Right ventricle myocardium superior (tissue), 1 donor: ENCODE data around the gene HOXA3. TPM values are rescaled to one million over a fixed set of nuclear protein-coding genes. Genes with fewer than 3 reads are reported as not detected.

Source experiments
- ATAC-seq: fragments of 200-7000 bp; cut with Tn5 transposase; one replicate; pipeline ENCODE4 v1.9.1; 2020; ENCODE audit warnings: mild to moderate bottlenecking; ENCODE audit not compliant: poor library complexity
- DNase-seq: peaks from one replicate; pipeline ENCODE4 v3.0.0-alpha.2; 2020
- intact Hi-C: fragments of 100-400 bp; cut with DNase I; formaldehyde crosslinking; loops from one replicate; pipeline ENCODE4 v1.11.2; 2022
- total RNA-seq: library from RNA; stranded (reverse); fragmentation: NEBNext Ultra II Directional; extraction: Animal tissue kit (Norgen Biotek cat#: 25700); gene quantifications from one replicate; pipeline ENCODE4 v1.2.1, GENCODE V29; 2021
- donor health status: DM: no; HTN: yes; CAD: no; lungs with severe emphysema.

The HOXA3 gene
- total RNA-seq, 1 donor from 2014 or later: 0.35 TPM

DNA sequence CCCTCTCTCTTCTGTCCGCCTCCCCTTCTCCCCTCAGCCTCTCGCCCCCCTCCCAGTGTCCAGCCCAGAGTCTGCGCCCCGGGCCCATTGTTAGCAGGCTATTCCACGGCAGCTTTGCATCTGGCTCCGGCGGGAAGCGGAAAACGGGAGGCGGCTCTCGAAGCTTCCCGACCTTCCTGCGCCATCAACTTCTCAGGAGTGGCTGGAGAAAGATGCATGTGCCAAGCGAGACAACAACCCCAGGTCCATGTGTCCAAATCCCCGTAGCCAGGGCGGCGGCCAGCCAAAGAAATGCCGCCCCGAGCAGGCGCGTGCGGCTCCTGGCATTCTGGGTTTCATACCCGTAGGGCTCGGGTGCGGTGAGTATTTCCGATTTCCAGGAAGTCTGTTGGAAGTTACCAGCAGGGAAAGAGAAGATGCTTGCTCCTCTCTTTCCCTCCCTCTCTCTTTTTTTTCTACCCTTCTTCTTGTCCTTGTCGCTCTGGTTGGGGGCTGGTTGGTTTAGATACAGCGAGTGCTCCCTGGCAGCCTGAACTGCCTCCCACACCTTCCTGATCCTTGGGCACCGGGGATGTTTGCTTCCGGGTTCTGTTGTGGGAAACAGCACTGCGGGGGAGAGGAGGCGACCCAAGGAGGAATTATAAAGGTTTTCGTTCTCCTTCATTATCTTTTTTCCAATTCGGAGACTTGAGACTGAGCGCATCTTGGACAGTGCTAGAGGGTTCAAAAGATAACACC, 48.7 kb downstream of the HOXA3 start:
- intact Hi-C loops: no loop called here
- ATAC-seq (no peak), DNase-seq (no peak)

DNA sequence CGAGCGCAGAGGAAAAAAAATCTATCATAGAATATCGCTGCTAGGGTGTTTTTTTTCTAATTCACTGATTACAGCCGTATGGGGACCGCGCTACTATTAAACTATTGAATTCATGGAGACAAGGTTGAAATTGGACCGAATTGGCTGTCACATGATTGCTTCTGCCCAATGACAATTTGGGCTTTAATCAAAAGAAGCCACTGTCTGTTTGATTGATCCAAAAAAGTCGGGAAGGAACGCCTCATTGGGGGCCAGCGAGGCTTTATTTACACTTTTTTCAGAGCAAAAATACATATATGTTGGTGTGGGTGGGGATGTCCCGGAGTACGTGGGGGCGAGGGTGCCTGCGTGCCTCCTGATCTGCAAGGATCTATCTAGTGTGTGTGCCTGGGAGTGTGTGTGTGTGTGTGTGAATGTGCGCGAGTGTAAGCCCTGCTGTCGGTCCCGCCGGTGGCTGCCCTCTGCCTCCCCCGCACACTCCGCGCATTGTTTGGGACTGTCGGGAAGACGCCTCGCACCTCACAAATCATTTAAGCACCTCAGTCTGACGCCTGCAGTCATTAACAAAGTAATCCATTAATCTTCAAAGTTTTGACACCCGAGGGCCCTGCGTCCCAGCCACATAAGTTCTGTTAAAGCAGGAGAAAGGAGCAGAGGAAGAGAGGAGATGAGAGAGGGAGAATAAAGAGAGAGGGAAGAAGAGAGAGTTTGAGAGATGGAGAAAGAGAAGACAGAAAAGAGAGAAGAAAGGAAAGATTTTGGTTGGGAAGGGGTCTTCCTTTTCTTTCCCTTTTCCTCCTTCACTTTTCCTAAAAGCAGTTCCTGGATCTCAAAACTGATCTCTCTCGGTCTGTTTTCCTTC, 49.6 kb downstream of the HOXA3 start, which contains the start of gene HOXA2:
Gene HOXA2 (minus strand): TSS at position 103 of the 862 bp plus-strand sequence. CDS start 183 bp downstream, outside the sequence.
- ATAC-seq (no peak), DNase-seq (no peak)
- intact Hi-C loops: no loop called here

DNA sequence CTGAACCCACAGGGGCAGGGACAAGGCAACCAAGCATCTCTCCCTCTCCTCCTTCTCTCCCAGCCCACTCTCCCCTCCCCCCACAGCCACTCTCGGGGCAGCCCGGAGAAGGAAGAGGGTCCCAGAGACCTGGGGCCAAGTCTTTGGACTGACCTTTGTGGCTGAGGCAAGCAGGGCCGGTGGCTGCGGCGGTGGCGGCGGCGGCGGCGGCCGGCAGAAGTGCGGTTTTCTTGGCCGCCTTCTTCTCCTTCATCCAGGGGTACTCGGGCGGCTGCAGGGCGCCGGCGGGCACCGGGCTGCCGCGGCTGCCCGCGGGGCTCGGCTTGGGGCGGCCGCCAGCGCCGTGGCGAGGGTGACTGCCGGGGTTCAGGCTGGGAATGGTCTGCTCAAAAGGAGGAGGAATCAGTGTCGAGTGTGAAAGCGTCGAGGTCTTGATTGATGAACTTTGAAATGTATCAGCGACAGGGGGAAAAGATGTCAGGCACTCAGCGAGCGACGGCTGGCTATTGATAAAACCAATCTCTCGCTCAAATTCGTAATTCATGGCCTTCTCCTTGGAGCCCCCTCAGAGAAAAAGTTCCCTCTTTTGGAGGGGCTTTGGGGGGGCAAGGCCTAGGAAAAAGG, 50.3 kb downstream of the HOXA3 start:
- intact Hi-C loops: no loop called here
- ATAC-seq (no peak), DNase-seq (no peak)

DNA sequence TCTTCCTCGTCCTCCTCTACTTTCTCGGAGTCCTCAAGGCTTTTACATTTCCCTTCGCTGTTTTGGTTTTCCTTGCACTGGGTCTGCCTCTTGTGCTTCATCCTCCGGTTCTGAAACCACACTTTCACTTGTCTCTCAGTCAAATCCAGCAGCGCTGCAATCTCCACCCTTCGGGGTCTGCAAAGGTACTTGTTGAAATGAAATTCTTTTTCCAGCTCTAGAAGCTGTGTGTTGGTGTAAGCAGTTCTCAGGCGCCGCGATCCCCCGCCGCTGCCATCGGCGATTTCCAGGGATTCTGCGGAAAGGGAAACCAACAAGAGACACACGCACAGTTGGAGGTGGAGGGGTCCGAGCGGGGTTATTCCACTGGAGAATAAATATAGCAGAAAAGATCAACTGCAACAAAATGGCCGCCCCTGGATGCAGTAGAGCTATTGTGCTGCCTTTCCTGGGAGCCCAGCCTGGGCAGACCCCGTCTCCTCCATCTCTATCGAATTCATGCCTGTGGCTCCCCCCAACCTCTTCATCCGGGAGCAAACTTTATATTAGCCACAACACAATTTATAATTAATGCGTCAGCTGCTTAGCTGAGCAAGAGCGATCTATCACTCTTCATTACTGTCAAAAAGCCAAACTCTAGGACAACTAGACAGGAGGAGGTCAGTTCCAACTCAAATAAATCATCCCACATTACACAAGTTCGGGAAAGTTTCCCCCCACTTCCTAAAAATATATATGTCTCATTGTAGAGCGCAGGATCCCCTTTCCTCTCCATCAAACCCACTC, 51.0 kb downstream of the HOXA3 start:
- no peak for ATAC-seq
- DNase-seq: no peak
- intact Hi-C loops: no loop called here

DNA sequence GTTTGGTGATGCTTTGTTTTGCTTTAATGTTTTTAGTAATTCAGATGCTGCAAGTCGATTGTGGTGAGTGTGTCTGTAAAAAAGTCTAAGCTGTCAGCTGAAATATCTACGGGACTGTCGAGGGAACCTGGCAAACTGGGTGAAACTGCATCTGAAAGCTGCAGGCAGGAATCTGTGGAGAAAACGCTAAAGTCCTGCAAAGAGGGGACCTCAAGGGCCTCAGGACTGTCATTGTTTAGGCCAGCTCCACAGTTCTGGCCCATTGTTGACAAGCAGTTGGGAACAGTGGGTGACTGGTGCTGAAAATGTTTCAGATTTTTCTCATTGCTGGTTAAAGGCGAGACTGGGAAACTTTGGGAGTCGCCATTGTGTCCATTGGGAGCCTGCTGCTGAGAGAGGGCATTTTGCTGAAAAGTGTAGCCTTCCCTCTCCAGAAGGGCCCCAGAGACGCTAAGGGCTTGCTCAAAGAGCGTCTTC, 51.7 kb downstream of the HOXA3 start:
- no peak for ATAC-seq
- no peak for DNase-seq
- intact Hi-C loops: no loop called here

DNA sequence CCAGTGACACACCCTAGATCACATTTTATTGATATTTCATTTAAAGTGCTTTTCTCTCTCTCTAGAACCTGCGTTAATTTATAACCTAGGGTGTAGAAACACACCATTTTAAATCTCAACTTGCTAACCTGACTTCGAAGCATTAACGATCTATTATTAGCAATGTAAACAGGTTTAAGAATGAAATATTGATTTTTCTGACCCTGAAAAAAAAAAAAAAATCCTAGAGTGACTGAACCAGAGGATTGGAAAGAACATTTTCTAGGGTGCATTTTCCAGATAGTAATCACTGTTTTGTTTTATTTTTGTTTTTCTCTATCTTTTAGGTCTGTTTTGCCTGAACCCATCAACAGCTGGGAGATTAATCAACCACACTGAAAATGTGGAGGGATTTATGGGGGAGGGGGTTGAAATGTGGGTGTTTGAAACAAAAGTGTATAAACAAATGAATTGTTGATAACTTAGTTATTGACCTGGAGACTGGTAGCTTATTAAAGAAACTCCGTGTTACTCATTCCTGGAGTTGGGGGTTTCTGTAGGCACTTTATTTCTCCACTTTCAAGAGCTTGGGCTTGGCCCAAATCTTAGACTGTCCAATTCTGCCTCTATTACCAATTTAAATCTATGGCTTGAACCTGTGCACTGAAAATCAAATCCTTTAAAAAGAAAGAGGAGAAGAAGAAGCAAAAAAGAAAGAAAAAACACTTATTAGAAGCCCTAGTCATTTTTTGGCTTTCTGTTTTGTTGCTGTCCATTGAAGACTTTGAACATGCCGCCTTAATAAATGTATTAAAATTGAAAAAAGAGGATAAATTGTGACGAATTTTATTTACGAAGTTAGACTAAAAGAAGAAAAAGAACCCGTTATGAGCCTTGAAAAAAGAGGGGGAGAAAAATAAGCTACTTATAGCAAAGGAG, 52.7 kb downstream of the HOXA3 start:
- intact Hi-C loops: no loop called here
- no peak for ATAC-seq
- no peak for DNase-seq

DNA sequence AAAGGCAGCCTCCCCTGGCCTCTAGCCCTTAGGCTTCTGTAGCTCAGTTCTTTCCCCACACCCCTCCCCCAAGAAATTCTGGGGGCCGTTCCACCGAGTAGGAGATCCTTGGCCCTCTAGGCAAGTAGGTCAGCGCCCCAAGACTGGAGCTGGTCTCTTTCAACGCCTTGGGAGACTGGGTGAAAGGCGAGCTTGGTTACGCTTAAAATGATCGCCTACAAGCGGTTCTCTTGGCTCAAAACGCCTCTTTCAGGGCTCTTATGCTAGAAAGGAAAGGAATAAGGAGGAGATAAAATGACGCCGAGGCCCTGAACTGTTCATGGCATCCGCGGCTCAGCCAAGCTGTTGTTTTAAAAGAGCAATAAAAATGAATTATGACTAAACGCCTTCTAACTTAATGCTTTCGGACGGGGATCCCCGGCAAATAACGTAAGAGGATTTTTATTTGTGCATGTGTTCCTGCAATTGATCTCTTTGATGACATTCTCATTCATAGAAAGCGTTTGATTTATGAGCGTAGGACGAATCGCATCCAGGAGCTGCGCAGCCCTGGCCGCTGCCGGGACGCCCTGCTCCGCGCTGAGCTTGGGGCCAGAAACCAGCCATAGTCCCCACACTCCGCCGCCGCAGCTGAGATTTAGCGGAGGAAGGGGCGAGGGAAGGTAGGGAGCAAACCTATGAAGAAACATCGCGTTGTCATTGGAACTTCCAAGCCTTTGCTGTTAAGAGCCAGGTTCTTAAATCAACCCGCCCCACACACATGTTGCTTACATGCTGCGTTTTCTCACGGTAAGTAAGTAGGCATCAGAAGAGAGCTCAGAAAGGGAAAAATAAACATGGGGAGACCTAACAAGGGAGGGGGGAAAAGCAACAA, 53.6 kb downstream of the HOXA3 start:
- intact Hi-C loops: no loop called here
- no peak for DNase-seq
- no peak for ATAC-seq

DNA sequence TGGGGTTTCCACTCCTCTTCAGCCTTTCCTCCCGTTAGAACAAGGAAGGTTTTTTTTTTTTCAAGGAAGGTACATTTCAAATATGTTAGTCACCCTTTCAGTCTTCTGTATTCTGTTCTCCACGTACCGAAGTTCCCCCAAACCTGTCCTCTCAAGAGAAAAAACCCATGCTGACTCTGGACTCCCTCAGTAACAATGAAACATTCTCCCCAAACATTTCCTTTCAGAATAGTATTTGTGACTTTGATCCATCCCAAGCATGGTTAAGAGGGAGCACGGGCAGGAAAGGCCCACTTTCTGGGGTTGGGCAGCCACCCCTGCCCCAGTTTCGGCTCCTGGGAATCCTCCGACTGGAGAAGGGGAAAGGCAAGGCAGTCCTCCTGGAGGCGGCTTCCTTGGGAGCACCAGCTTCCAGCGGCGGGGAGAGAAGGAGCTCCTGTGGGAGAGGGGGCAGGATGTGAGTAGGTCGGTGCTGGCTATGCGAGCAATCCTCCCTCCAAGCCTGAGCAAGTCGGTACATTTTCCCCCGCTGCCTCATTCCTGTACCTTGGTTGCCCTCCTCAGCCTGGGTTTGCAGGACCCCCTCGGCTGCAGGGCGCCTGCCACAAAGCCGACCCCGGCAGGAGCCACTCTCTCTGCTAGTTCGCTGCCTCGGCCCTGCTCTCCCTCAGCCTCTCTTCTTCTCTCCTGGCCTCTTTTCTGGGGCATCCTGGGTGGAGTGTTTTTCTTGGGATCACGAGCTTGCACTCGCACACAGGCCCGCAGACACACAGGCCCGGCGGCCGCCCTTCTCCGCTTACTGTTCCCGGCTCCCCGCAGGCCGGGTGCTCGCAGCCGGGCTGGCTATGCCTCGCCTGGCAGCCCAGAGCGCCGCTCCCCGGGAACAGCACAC, 54.5 kb downstream of the HOXA3 start:
- intact Hi-C loops: no loop called here
- DNase-seq (no peak), ATAC-seq (no peak)

DNA sequence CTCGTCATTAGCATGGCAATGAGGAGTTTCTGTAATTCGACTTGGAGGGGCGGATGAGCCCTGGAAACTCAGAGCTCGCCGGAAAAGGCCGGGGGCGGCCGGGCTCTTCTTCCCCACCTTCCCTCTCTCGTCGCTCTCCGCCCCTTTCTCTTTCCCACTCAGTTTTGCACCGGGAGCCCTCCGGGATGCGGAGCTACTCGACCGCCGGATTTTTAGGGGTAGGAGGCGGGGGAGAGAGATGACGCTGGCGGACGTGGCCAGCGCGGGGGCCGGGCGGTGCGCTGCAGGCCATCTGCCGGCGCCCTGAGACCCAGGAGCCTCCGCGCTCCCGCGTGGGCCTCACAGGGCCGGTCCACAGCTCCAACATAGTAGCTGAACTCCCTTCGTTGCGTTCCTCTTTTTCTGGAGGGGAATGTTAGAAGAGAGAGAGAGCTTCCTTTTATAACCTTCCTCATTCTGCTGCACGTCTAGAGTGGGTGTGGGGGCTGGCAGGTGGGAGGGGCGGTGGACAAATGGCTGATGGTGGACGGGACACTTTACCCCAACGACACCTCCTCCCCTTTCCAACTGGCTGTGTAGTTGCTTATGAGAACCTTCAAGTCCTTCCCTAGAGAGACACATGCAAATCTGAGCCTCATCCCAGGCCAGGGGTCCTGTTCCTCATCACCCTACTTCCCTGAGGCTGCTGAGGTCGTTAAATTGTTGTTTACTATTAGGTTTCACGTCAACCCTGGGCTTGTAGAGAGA, 55.4 kb downstream of the HOXA3 start:
- DNase-seq: no peak
- intact Hi-C loops: no loop called here
- ATAC-seq: peak; percentile 70

DNA sequence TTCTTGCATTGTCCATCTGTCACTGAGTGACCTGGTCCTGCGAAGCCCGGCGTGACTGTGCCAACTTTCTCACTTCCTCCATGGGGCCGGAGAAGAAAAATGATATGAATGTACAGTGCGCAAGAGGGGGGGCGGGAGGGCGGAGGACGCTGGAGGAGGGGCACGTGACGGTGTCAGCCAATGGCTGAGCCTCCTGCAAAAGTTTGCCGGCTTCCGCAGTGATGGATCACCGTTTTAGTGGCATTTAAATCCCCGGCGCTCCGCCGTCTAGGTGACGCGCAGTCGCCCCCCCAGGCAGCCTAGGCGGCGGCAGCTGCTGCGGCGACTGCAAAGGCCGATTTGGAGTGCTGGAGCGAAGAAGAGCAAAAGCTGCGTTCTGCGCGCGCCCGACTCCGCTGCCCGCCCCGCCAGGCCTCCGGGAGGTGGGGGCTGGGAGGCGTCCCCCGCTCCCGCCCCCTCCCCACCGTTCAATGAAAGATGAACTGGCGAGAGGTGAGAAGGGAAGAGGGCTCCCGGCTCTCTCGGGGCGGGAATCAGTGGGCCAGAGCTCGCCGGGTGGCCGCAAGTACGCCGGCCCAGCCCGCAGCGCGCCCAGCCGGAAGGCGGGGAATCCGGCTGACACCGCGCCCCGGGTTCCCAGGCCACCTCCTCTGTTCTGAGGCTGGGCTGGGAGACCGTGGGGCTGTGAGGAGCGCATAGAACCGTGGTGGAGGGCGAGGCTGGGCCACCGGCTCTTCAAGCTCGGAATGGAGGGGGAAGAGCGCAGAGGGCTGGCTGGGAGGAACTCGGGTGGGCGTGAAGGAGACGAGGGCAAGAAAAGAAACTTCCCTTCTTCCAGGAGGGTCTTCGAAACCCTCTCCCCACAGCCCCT, 56.3 kb downstream of the HOXA3 start, which contains the start of gene HOXA1:
Gene HOXA1 (minus strand): TSS at position 104 of the 871 bp plus-strand sequence. CDS start 88 bp downstream, at position 16.
- intact Hi-C loops: no loop called here
- DNase-seq (peak; percentile 81), ATAC-seq (peak; percentile 82)

DNA sequence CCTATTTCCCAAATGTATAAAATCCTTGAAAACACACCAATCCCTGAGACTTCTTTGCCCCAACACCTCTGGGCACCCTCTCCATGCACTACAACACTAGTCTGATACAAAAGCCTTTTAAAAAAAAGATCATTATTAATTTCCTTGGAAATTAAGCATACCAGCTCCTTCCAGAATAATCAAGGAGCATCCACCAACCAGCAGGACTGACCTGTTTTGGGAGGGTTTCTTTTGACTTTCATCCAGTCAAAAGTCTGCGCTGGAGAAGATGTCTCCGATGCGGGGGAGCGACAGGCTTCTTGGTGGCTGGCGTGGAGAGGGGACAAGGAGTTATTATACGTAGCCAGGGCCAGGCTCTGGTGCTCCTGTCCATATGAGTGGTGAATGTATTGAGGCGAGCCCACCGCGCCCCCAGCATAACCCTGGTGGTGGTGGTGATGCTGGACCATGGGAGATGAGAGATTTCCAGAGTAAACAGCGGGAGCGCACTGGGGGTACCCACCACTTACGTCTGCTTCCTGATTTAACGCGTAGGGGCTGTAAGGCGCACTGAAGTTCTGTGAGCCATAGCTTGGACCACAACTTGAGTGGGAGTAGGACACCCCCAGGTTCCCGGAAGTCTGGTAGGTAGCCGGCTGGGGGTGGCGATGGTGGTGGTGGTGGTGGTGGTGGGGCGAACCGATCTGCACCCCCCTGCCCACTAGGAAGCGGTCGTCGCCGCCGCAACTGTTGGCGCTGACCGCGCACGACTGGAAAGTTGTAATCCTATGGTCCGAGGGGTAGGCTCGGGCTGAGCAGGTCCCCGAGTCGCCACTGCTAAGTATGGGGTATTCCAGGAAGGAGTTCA, 57.1 kb downstream of the HOXA3 start:
- intact Hi-C loops: no loop called here
- ATAC-seq (no peak), DNase-seq (no peak)

DNA sequence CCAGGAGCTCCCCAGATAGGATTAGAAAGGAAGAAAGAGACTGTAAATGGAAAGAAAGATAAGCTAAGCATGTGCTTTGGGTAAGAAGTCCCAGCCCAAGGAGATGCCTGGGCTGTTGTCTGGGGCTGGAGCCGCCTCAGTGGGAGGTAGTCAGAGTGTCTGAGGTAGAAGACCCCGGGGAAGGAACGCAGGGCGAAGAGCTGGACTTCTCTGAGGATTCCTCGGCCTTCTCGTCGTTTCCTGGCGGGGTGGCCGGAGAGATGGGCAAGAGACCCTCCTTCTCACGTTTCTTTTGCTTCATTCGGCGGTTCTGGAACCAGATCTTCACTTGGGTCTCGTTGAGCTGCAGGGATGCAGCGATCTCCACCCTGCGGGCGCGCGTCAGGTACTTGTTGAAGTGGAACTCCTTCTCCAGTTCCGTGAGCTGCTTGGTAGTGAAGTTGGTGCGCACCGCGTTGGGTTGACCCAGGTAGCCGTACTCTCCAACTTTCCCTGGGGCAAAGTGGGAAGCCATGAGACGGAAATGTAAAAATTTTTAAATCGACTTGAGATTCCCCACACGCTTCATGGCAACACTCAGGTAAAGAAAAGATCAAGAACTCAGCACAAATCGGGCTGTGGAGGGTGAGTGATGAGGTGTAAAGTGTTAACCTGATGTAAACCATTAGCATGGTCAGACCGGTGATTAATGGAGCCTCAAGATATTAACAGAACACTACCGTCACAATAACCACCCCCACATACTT, 57.9 kb downstream of the HOXA3 start:
- DNase-seq: no peak
- intact Hi-C loops: no loop called here
- no peak for ATAC-seq
